HepG2 (cell line): ENCODE measurements around the gene NELL2. TPM values are rescaled to one million over a fixed set of nuclear protein-coding genes. Genes with fewer than 3 reads are reported as not detected.

ENCODE experiments used
- ATAC-seq: fragments of 200-7000 bp; cut with Tn5 transposase; 3 replicates; pipeline ENCODE4 v1.9.1; 2020; ENCODE audit warnings: mild to moderate bottlenecking, moderate library complexity
- BruUV-seq: library from RNA; stranded (reverse); fragments of 400-500 nt; replicated peaks from 2 replicates; lab custom pipeline; 2021; lab: Mats Ljungman, UMichigan
- CTCF ChIA-PET: fragments of 300-600 bp; formaldehyde crosslinking; extraction: SDS; loops from one replicate; lab custom pipeline; 2021; ENCODE audit warnings: low total read pairs, inconsistent platforms, low intra/inter-chr PET ratio; lab: Yijun Ruan, JAX
- POLR2A ChIA-PET: fragments of 350-600 bp; sonication (Branson Sonifier 250); formaldehyde crosslinking; loops from one replicate; lab custom pipeline; 2020; ENCODE audit warnings: antibody characterized with exemption, inconsistent platforms; lab: Yijun Ruan, JAX
- DNase-seq: peaks from one replicate; pipeline ENCODE4 v3.0.0-alpha.2; 2015; ENCODE audit warnings: low spot score
- FAIRE-seq: peaks from 3 replicates; lab custom pipeline; 2011; peaks lifted over from hg19 to GRCh38; lab: Jason Lieb, UNC
- H2AFZ ChIP-seq: one replicate; pipeline ENCODE4 v1.6.1; 2011; ENCODE audit warnings: low read length, inconsistent platforms
- H3K27ac ChIP-seq: fragments of 300-600 bp; 3 replicates; pipeline ENCODE4 v1.8.0; 2011; ENCODE audit warnings: mixed run types, mild to moderate bottlenecking, mixed read lengths, low read length, inconsistent platforms; ENCODE audit not compliant: insufficient read depth; ENCODE audit errors: extremely low read length
- H3K27me3 ChIP-seq, 2 experiments: fragments of 200-600 bp in 1 of 2; 2 replicates in 1 of 2; 3 replicates in 1 of 2; pipeline versions ENCODE4 v1.6.0 to v1.8.0; 2011; ENCODE audit warnings: low read length in 2 of 2, mild to moderate bottlenecking in 2 of 2, moderate library complexity in 2 of 2, inconsistent platforms in 1 of 2; ENCODE audit not compliant: insufficient read depth in 2 of 2, control insufficient read depth in 1 of 2
- H3K36me3 ChIP-seq, 2 experiments: fragments of 200-600 bp in 1 of 2; replicated peaks in 1 of 2; 2 replicates in 1 of 2; 3 replicates in 1 of 2; pipeline versions ENCODE4 v1.5.1 to v1.8.0; 2011; ENCODE audit warnings: low read length in 2 of 2, inconsistent platforms in 1 of 2; ENCODE audit not compliant: insufficient read depth in 2 of 2, control insufficient read depth in 1 of 2
- H3K4me1 ChIP-seq: 2 replicates; pipeline ENCODE4 v1.5.1; 2012; ENCODE audit warnings: low read length, inconsistent platforms; ENCODE audit not compliant: insufficient read depth
- H3K4me2 ChIP-seq: 2 replicates; pipeline ENCODE4 v1.6.0; 2011; ENCODE audit warnings: low read depth, low read length, inconsistent platforms
- H3K4me3 ChIP-seq, 3 experiments: fragments of 200-600 bp in 1 of 3; sonication (generic), shearing (Covaris generic) in 1 of 3; replicated peaks in 1 of 3; 2 replicates each; pipeline ENCODE4 v1.5.1; 2011 to 2016; ENCODE audit warnings: low read length in 3 of 3, inconsistent platforms in 2 of 3, low read depth in 2 of 3, mild to moderate bottlenecking in 2 of 3, control low read depth in 1 of 3, mixed read lengths in 1 of 3; ENCODE audit not compliant: insufficient read depth in 1 of 3
- H3K79me2 ChIP-seq: one replicate; pipeline ENCODE4 v1.6.1; 2011; ENCODE audit warnings: low read length, inconsistent platforms; ENCODE audit not compliant: insufficient read depth
- H3K9ac ChIP-seq: 2 replicates; pipeline ENCODE4 v1.6.0; 2011; ENCODE audit warnings: mild to moderate bottlenecking, low read depth, low read length, inconsistent platforms; ENCODE audit not compliant: insufficient read depth
- H3K9me3 ChIP-seq: 2 replicates; pipeline ENCODE4 v1.5.1; 2012; ENCODE audit warnings: mild to moderate bottlenecking, low read length
- H4K20me1 ChIP-seq: 2 replicates; pipeline ENCODE4 v1.6.0; 2011; ENCODE audit warnings: inconsistent platforms, mild to moderate bottlenecking, low read length, moderate library complexity; ENCODE audit not compliant: insufficient read depth
- FOXA3 ChIP-seq: IDR thresholded peaks from 2 replicates; pipeline ENCODE4 v1.6.1; 2016; ENCODE audit warnings: missing genetic modification reagents, missing compliant biosample characterization
- HOXD1 ChIP-seq: sonication (generic); formaldehyde crosslinking; IDR thresholded peaks from 2 replicates; pipeline ENCODE4 v1.5.0; 2020; ENCODE audit warnings: missing genetic modification reagents
- MAFF ChIP-seq: IDR thresholded peaks from 2 replicates; pipeline ENCODE4 v1.6.1; 2011; ENCODE audit warnings: low read depth, low read length, improper control_type of control experiment
- MAFK ChIP-seq, 2 experiments: IDR thresholded peaks in 1 of 2; conservative IDR thresholded peaks in 1 of 2; 2 replicates each; pipeline ENCODE4 v1.6.1; 2011; ENCODE audit warnings: improper control_type of control experiment in 2 of 2, low read length in 2 of 2
- NFE2L2 ChIP-seq: fragments of 150-350 bp; IDR thresholded peaks from 2 replicates; pipeline ENCODE4 v1.6.1; 2014; ENCODE audit warnings: low read length
- PHF21A ChIP-seq: sonication (generic); formaldehyde crosslinking; IDR thresholded peaks from 2 replicates; pipeline ENCODE4 v1.5.0; 2020; ENCODE audit warnings: mild to moderate bottlenecking, missing genetic modification reagents
- TRIM24 ChIP-seq: sonication (generic); formaldehyde crosslinking; IDR thresholded peaks from 2 replicates; pipeline ENCODE4 v1.8.0; 2022; ENCODE audit warnings: mild to moderate bottlenecking, missing genetic modification reagents
- ZFAT ChIP-seq: sonication (generic); formaldehyde crosslinking; conservative IDR thresholded peaks from 2 replicates; pipeline ENCODE4 v1.8.1; 2023; ENCODE audit warnings: missing genetic modification reagents, inconsistent platforms
- ZNF441 ChIP-seq: sonication (generic); formaldehyde crosslinking; IDR thresholded peaks from 2 replicates; pipeline ENCODE4 v1.7.0; 2021; ENCODE audit warnings: missing genetic modification reagents, borderline replicate concordance
- ZZZ3 ChIP-seq: sonication (generic); formaldehyde crosslinking; IDR thresholded peaks from 2 replicates; pipeline ENCODE4 v1.4.0; 2020; ENCODE audit warnings: missing genetic modification reagents, mild to moderate bottlenecking, borderline replicate concordance
- WGBS: methylation state at CpG from one replicate; pipeline ENCODE4 v1.1.6; 2017; ENCODE audit warnings: low lambda C conversion rate; 5-methylcytosine and 5-hydroxymethylcytosine counted together
- in situ Hi-C: cut with HindIII; loops from 2 replicates; pipeline ENCODE4 v1.10.0; 2017; ENCODE audit warnings: low pct_unique_long_range_greater_than_20kb; ENCODE audit not compliant: extremely low pct_ligation_motif_present
- intact Hi-C: fragments of 100-400 bp; cut with micrococcal nuclease; formaldehyde crosslinking; loops from one replicate; pipeline ENCODE4 v1.10.0; 2022; ENCODE audit not compliant: unreplicated experiment
- polyA plus RNA-seq, 8 experiments: library from polyadenylated mRNA; depleted of rRNA in 3 of 8; stranded (reverse) in 7 of 8; unstranded in 1 of 8; fragments of >200 nt; fragmentation: Illumina TruSeq in 4 of 8; extraction: Trizol in 4 of 8; gene quantifications; 2 replicates each; pipeline versions ENCODE4 v1.2.1 to v1.2.3, GENCODE V29; 2011 to 2016; ENCODE audit warnings: low read depth in 4 of 8, missing spikeins in 1 of 8, mixed read lengths in 1 of 8; ENCODE audit not compliant: insufficient read depth in 1 of 8
- total RNA-seq, 5 experiments: library from RNA; depleted of rRNA; stranded (reverse); fragments of >200 nt; fragmentation: Illumina TruSeq; extraction: Trizol; gene quantifications; 2 replicates each; pipeline ENCODE4 v1.2.3, GENCODE V29; 2016; ENCODE audit warnings: low read depth in 1 of 5

The NELL2 gene
- total and polyA plus RNA-seq, 2 of the 13 experiments (the other 11 are each of a cell fraction or from before 2014, with no cell fraction given), result 0.11 TPM; not detected in 1

- ATAC-seq (no peak), FAIRE-seq (no peak), DNase-seq (no peak)
- H3K9ac ChIP-seq, result no peak overlapping the region
- H3K27me3 ChIP-seq, result no peaks in the 10 kb centered on the region; a peak in 1 of 5 replicates
- no peaks in the 10 kb centered on the region for H4K20me1 ChIP-seq
- H3K4me3 ChIP-seq, result no peak overlapping the region
- intact Hi-C loops, result no loop called here
- no peaks in the 10 kb centered on the region for H3K4me1 ChIP-seq
- WGBS, result 0% methylated on average over 2 of the region's 2 CpGs
- no TSS peak for BruUV-seq
- H3K79me2 ChIP-seq, result no peaks in the 10 kb centered on the region
- TF ChIP-seq MAFF, result peak; percentile 66
- peak; percentile 60 to 76 for TF ChIP-seq MAFK (conservative IDR thresholded peaks at IDR 0.05 in 1 of 2, IDR thresholded peaks at IDR 0.05 in 1 of 2; ENCODE audit: low read length in 2 of 2)
- no peak for TF ChIP-seq FOXA3 (CRISPR knock-in tag)
- TF ChIP-seq NFE2L2, result peak; percentile 56; the same call in 1 of the 2 replicates
- no peak overlapping the region for H3K27ac ChIP-seq
- in situ Hi-C loops, result no loop called here
- CTCF ChIA-PET, result no interaction called here
- H2AFZ ChIP-seq, result no peak overlapping the region
- no peaks in the 10 kb centered on the region for H3K36me3 ChIP-seq
- POLR2A ChIA-PET, result no interaction called here
- H3K4me2 ChIP-seq, result no peak overlapping the region
- no peaks in the 10 kb centered on the region for H3K9me3 ChIP-seq
These were observed 305.0 kb downstream of the NELL2 start for GRCh38 chr12:44571006-44571550.

GRCh38 chr12:44570036-44570583 is 306.0 kb downstream of the NELL2 start:
- no peak overlapping the region for H3K4me2 ChIP-seq
- DNase-seq (no peak), FAIRE-seq (no peak), ATAC-seq (no peak)
- no peaks in the 10 kb centered on the region for H3K9me3 ChIP-seq
- intact Hi-C loops (no loop called here), in situ Hi-C loops (no loop called here)
- no peak overlapping the region for H3K27ac ChIP-seq
- POLR2A ChIA-PET, result no interaction called here
- BruUV-seq, result no TSS peak
- H3K4me1 ChIP-seq, result no peaks in the 10 kb centered on the region
- H4K20me1 ChIP-seq, result no peaks in the 10 kb centered on the region
- H3K27me3 ChIP-seq, result no peaks in the 10 kb centered on the region; a peak in 1 of 5 replicates
- no peaks in the 10 kb centered on the region for H3K36me3 ChIP-seq
- no peak overlapping the region for H3K9ac ChIP-seq
- TF ChIP-seq PHF21A (CRISPR knock-in tag) (no peak), HOXD1 (CRISPR knock-in tag) (no peak), ZFAT (CRISPR knock-in tag) (no peak), ZZZ3 (CRISPR knock-in tag) (no peak), TRIM24 (no peak), ZNF441 (CRISPR knock-in tag) (no peak)
- CTCF ChIA-PET, result no interaction called here
- H2AFZ ChIP-seq, result no peak overlapping the region
- WGBS, result 3% methylated on average over 6 of the region's 6 CpGs
- no peak overlapping the region for H3K4me3 ChIP-seq
- no peaks in the 10 kb centered on the region for H3K79me2 ChIP-seq
